ENCODE measurements around the gene TMEM81. TPM values are rescaled to one million over a fixed set of nuclear protein-coding genes. Genes with fewer than 3 reads are reported as not detected.

Gene TMEM81
- polyA plus RNA-seq, 1 of the 3 experiments (the other 2 are of a cell fraction), result 1.8 TPM

GRCh38 chr1:205048382-205048781, 35.9 kb downstream of the TMEM81 start (continued):
- TF ChIP-seq JUND (IDR thresholded peaks at IDR 0.05), result no peak
- TF ChIP-seq MAX (IDR thresholded peaks at IDR 0.05; ENCODE audit: low read depth), result no peak
- TF ChIP-seq YY1 (IDR thresholded peaks at IDR 0.05; ENCODE audit: low read depth), result no peak
- no peak for TF ChIP-seq RXRA (IDR thresholded peaks at IDR 0.05; ENCODE audit: borderline replicate concordance, low read depth)
- TF ChIP-seq EP300 (IDR thresholded peaks at IDR 0.05; ENCODE audit: borderline replicate concordance in 1 of 2, low read depth in 1 of 2, low read length in 1 of 2), result no peak

- no peak for DNase-seq
- Histone ChIP-seq H3K9ac (no peak overlapping the region), H3K36me3 (replicated peaks in 1 of 2; ENCODE audit: control insufficient read depth in 1 of 2, insufficient read depth in 2 of 2, low read length in 1 of 2) (no peaks in the 10 kb centered on the region), H3K4me3 (ENCODE audit: low read depth in 2 of 2, low read length in 1 of 2) (no peak overlapping the region), H3K9me2 (no peaks in the 10 kb centered on the region), H3K79me2 (ENCODE audit: insufficient read depth) (no peaks in the 10 kb centered on the region), H3K4me2 (no peak overlapping the region), H3K4me1 (ENCODE audit: control insufficient read depth in 1 of 2, insufficient read depth in 2 of 2, low read depth in 1 of 2, low read length in 1 of 2) (peaks cover 0 to 3% of the 10 kb centered on the region in 2 experiments; a peak in 1 of 4 replicates), H3K9me3 (no peaks in the 10 kb centered on the region), H4K20me1 (ENCODE audit: insufficient read depth) (no peaks in the 10 kb centered on the region), H2AFZ (ENCODE audit: low read depth) (no peak overlapping the region), H3K27me3 (ENCODE audit: insufficient read depth) (peaks cover 47% of the 10 kb centered on the region), H3F3A (replicated peaks; ENCODE audit: insufficient read depth) (no peaks in the 10 kb centered on the region), H3K27ac (ENCODE audit: low read depth in 2 of 2, low read length in 1 of 2) (no peak overlapping the region)
- TF ChIP-seq USF1 (IDR thresholded peaks at IDR 0.05; ENCODE audit: borderline replicate concordance, low read depth) (no peak), TEAD4 (IDR thresholded peaks at IDR 0.05; ENCODE audit: borderline replicate concordance, insufficient read depth) (no peak), RCOR1 (IDR thresholded peaks at IDR 0.05; ENCODE audit: low read length) (no peak), JUND (IDR thresholded peaks at IDR 0.05) (no peak)
- ChIA-PET POLR2A (no interaction called here), CTCF (interaction anchor here (1.0 to 18.8 kb wide), 4 partner anchors 14 to 209 kb away, joined by 3 to 756 read pairs (median 40); no protein-coding TSS in a partner anchor)
- 49% methylated on average over 4 of the region's 5 CpGs for WGBS (ENCODE audit: low lambda C conversion rate)
These were observed 36.5 kb downstream of the TMEM81 start for GRCh38 chr1:205047764-205048231.

- Histone ChIP-seq H3K36me3 (replicated peaks in 1 of 2; ENCODE audit: control insufficient read depth in 1 of 2, insufficient read depth in 2 of 2, low read length in 1 of 2) (no peaks in the 10 kb centered on the region), H4K20me1 (ENCODE audit: insufficient read depth) (no peaks in the 10 kb centered on the region)
- POLR2A ChIA-PET, result no interaction called here
These were observed 37.4 kb downstream of the TMEM81 start for GRCh38 chr1:205046870-205047269.

More at GRCh38 chr1:205046870-205047269, 37.4 kb downstream of the TMEM81 start:
- no peaks in the 10 kb centered on the region for H3K9me2 ChIP-seq
- peaks cover 0 to 7% of the 10 kb centered on the region in 2 experiments; a peak in 1 of 4 replicates for H3K4me1 ChIP-seq (ENCODE audit: control insufficient read depth in 1 of 2, insufficient read depth in 2 of 2, low read depth in 1 of 2, low read length in 1 of 2)
- 35% methylated on average over 4 of the region's 4 CpGs for WGBS (ENCODE audit: low lambda C conversion rate)
- TF ChIP-seq TAF1 (IDR thresholded peaks at IDR 0.05; ENCODE audit: borderline replicate concordance, low read depth, low read length) (no peak), USF1 (IDR thresholded peaks at IDR 0.05; ENCODE audit: borderline replicate concordance, low read depth) (no peak), NRF1 (IDR thresholded peaks at IDR 0.05; ENCODE audit: low read depth, low read length) (no peak), FOXJ3 (CRISPR knock-in tag; IDR thresholded peaks at IDR 0.05) (no peak), USF2 (IDR thresholded peaks at IDR 0.05; ENCODE audit: borderline replicate concordance, low read depth, low read length) (no peak)
- H2AFZ ChIP-seq (ENCODE audit: low read depth), result no peak overlapping the region
- no peaks in the 10 kb centered on the region for H3K9me3 ChIP-seq
- no peak overlapping the region for H3K4me3 ChIP-seq (ENCODE audit: low read depth in 2 of 2, low read length in 1 of 2)
- no peak overlapping the region for H3K4me2 ChIP-seq
- no peaks in the 10 kb centered on the region for H3F3A ChIP-seq (replicated peaks; ENCODE audit: insufficient read depth)
- DNase-seq, result no peak
- peaks cover 56% of the 10 kb centered on the region for H3K27me3 ChIP-seq (ENCODE audit: insufficient read depth)
- no peak overlapping the region for H3K9ac ChIP-seq
- CTCF ChIA-PET, result interaction anchor here (1.2 to 18.8 kb wide), 2 partner anchors 15 to 52 kb away, joined by 8 to 756 read pairs; no protein-coding TSS in a partner anchor
- no peaks in the 10 kb centered on the region for H3K79me2 ChIP-seq (ENCODE audit: insufficient read depth)
- no peak overlapping the region for H3K27ac ChIP-seq (ENCODE audit: low read depth in 2 of 2, low read length in 1 of 2)

All from SK-N-SH (cell line).